AG04450 (cell line): ENCODE results near the gene HOXC10. TPM values are rescaled to one million over a fixed set of nuclear protein-coding genes. Genes with fewer than 3 reads are reported as not detected.

Experiments
- CTCF ChIA-PET: fragments of 300-600, 350-600 bp; formaldehyde crosslinking; extraction: SDS; loops from one replicate; lab custom pipeline; 2022; ENCODE audit warnings: antibody characterized with exemption, inconsistent platforms; lab: Charles Lee
- POLR2A ChIA-PET: fragments of 350-600 bp; formaldehyde crosslinking; extraction: SDS; loops from one replicate; lab custom pipeline; 2021; ENCODE audit warnings: antibody characterized with exemption, inconsistent platforms; lab: Yijun Ruan, JAX
- DNase-seq: peaks from one replicate; pipeline ENCODE4 v3.0.0-alpha.2; 2011; ENCODE audit warnings: low read depth, low spot score
- H3K27ac ChIP-seq: one replicate; pipeline ENCODE4 v1.5.1; 2012; ENCODE audit warnings: low read depth, low read length, control low read depth
- H3K27me3 ChIP-seq: one replicate; pipeline ENCODE4 v1.6.0; 2012; ENCODE audit warnings: low read length; ENCODE audit not compliant: control insufficient read depth, insufficient read depth
- H3K4me3 ChIP-seq: 2 replicates; pipeline ENCODE4 v1.5.1; 2011; ENCODE audit warnings: mild to moderate bottlenecking, low read depth, low read length, control low read depth
- H3K9me3 ChIP-seq: 2 replicates; pipeline ENCODE4 v1.5.1; 2012; ENCODE audit warnings: low read length; ENCODE audit not compliant: control insufficient read depth, insufficient read depth
- polyA plus RNA-seq: library from polyadenylated mRNA; depleted of rRNA; stranded (reverse); fragments of >200 nt; gene quantifications from 2 replicates; pipeline ENCODE4 v1.2.3, GENCODE V29; 2011
- TF ChIP-seq, protein P1 (sequence below): IDR thresholded peaks from 2 replicates; pipeline ENCODE4 v1.5.1; 2011; ENCODE audit warnings: low read depth, low read length, control low read depth, inconsistent platforms

The HOXC10 gene
- polyA plus RNA-seq, 1 experiment = not detected

DNA sequence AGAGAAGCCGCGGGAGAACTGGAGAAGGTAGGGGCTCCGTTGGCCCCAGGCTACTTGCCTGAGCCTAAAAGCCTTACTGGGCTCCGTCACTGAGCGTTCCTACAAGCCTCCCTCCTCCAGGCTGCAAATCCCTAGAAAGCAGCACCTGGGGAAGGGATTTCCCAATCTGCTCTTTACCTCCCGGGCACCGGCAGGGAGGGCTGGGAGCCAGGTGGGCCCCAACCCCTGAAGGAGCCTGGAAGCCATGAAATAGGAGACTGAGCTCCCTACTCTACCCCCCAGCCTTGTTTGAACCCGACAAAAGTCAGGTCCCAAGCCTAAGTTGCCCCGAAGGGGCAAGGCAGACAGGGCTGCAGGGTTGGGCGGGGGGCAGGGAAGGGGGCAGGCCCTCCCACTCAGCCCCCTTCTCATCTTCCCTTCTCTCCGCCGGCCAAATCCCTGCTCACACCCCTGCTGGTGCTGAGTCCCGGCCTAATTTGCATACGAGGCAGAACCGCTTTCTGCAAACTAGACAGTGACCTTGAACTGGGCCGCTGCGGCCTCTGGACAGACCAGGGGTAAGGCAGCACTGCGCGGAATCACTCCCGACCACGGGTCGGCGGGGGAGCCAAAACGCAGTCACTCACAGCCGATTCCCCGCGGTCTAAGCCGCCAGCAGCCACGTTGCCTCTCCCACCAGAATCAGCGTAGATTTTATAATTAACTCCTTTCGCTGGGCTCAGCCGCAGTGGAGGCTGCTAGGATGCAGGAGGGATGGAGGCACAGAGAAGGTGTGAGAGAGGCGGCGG, 34.0 kb upstream of the HOXC10 start:
- CTCF ChIA-PET = no interaction called here
- TF ChIP-seq, protein P1, sequence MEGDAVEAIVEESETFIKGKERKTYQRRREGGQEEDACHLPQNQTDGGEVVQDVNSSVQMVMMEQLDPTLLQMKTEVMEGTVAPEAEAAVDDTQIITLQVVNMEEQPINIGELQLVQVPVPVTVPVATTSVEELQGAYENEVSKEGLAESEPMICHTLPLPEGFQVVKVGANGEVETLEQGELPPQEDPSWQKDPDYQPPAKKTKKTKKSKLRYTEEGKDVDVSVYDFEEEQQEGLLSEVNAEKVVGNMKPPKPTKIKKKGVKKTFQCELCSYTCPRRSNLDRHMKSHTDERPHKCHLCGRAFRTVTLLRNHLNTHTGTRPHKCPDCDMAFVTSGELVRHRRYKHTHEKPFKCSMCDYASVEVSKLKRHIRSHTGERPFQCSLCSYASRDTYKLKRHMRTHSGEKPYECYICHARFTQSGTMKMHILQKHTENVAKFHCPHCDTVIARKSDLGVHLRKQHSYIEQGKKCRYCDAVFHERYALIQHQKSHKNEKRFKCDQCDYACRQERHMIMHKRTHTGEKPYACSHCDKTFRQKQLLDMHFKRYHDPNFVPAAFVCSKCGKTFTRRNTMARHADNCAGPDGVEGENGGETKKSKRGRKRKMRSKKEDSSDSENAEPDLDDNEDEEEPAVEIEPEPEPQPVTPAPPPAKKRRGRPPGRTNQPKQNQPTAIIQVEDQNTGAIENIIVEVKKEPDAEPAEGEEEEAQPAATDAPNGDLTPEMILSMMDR = no peak
- POLR2A ChIA-PET = no interaction called here
- DNase-seq = no peak
- Histone ChIP-seq H3K9me3 (peaks cover 19% of the 10 kb centered on the region; the same call in 1 of the 2 replicates), H3K27ac (no peak overlapping the region), H3K4me3 (no peak overlapping the region), H3K27me3 (peaks cover 91% of the 10 kb centered on the region)

DNA sequence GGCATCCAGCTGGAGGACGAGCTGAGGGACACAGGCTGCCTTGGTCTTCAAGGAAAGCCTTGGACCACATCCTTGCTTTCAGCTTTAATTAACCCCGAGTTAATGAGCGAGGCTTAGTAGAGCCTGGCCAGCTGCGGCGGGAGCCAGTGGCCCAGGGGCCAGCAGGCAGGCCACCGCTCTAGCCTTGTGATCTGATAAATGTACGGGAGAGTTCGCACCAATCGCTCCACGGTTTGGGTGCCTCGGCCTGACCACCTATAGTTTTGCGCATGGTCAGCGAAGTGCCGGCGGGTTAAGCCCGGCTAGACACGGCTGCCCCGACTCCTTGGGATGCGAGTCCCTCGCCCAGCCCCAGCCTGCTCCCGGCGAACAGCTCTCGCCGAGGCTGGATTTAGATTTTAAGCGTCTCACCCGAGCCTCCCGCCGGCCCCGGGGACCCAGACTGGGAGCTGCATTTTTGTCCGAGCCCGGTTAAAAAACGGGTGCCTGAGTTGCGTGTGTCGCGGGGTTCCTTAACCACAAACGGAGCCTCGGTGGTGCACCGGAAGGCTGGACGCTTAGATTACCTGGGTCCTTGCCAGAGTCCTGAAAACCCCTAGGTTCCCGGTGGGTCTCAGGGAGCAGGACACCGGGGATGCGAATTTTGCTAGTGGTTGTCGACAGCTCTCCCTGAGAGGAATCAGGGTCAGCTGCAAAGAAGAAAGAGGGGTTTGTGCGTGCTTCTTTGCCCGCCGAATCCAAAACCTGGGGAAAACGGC, 33.2 kb upstream of the HOXC10 start:
- no peak overlapping the region for H3K4me3 ChIP-seq
- peaks cover 94% of the 10 kb centered on the region for H3K27me3 ChIP-seq
- no peak for DNase-seq
- ChIA-PET CTCF (no interaction called here), POLR2A (no interaction called here)
- H3K27ac ChIP-seq = no peak overlapping the region
- TF ChIP-seq, protein P1 = no peak
- peaks cover 19% of the 10 kb centered on the region; the same call in 1 of the 2 replicates for H3K9me3 ChIP-seq

- ChIA-PET POLR2A (no interaction called here), CTCF (interaction anchor here (0.6 kb wide), 2 partner anchors 373 to 1066 kb away, joined by 3 to 5 read pairs; partner anchors contain the start of gene COPZ1)
- Histone ChIP-seq H3K4me3 (no peak overlapping the region), H3K9me3 (peaks cover 19% of the 10 kb centered on the region; the same call in 1 of the 2 replicates), H3K27me3 (peaks cover 96% of the 10 kb centered on the region), H3K27ac (no peak overlapping the region)
- TF ChIP-seq, protein P1 = 0 out of 2 replicates have a peak, but pooled peaks have one; percentile 7
- no peak for DNase-seq
Measured at GRCh38 chr12:53952335-53952694, 32.6 kb upstream of the HOXC10 start.

DNA sequence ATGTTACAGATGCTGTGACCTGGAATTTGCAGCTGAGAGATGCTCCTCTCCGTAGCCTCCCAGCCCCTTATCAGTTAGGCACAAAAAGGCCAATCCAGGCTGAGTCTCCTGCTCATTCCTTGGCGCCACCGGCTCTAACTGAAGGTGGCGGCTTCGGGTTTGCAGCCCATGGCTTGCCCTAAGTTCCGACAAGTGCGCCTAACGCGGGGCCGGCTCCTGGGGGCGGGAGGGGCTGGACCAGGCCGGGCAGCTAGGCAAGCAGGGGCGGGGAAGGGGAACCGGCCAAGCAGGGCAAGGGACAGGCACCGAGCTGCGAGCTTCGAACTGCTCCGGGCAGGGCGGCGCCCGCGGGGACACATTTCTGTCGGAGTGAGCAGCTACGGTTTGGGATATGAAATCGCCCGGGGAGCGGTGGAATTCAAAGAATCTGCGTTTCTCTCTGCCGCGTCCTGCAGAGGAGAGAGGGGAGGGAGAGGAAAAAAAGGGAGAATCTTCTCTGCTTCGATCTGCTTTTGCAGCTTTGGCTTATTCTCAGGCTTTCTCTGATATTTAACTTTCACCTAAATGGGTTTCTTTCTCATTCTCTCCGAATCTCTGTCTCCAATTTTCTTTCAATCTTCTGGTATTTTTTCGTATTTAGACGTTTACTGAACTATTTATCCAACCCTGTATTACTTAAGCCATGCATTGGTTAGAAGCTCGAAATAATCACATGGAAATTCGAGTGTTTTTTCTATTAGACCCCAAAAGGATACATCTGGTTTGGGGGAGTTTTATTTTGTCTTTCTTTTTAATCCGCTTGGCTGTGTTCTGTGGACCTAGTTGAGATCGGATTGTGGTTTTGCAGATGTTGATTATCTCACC, 31.8 kb upstream of the HOXC10 start:
- H3K27me3 ChIP-seq = peaks cover 96% of the 10 kb centered on the region
- POLR2A ChIA-PET = no interaction called here
- TF ChIP-seq, protein P1 = no peak

More for the DNA sequence above, 31.8 kb upstream of the HOXC10 start:
- no peak overlapping the region for H3K4me3 ChIP-seq
- CTCF ChIA-PET = interaction anchor here (0.6 kb wide), 2 partner anchors 372 to 1067 kb away, joined by 3 to 5 read pairs; partner anchors contain the start of gene COPZ1
- no peak overlapping the region for H3K27ac ChIP-seq
- H3K9me3 ChIP-seq = peaks cover 19% of the 10 kb centered on the region; the same call in 1 of the 2 replicates
- no peak for DNase-seq
